GM12878 (cell line): ENCODE measurements around the gene TMEM178A. TPM values are rescaled to one million over a fixed set of nuclear protein-coding genes. Genes with fewer than 3 reads are reported as not detected.
"Not testable (repeated sequence)": the region's sequence is repeated elsewhere in the genome, so short reads cannot be mapped to it uniquely, and the experiment has no call there.

ENCODE experiments used
- ATAC-seq: fragments of 200-7000 bp; cut with Tn5 transposase; 3 replicates; pipeline ENCODE4 v1.9.1; 2020; ENCODE audit warnings: mild to moderate bottlenecking, moderate library complexity
- BruUV-seq: library from RNA; stranded (reverse); fragments of 400-500 nt; replicated peaks from 2 replicates; lab custom pipeline; 2021; lab: Mats Ljungman, UMichigan
- CTCF ChIA-PET: fragments of 300-600 bp; sonication (Branson Sonifier 250); formaldehyde crosslinking; extraction: SDS; loops from one replicate; lab custom pipeline; 2021; ENCODE audit warnings: inconsistent platforms; lab: Yijun Ruan, JAX
- POLR2A ChIA-PET: fragments of 350-600 bp; formaldehyde crosslinking; extraction: SDS; loops from one replicate; lab custom pipeline; 2021; ENCODE audit warnings: inconsistent platforms; lab: Charles Lee
- RAD21 ChIA-PET: fragments of 300-600 bp; sonication (Branson Sonifier 250); formaldehyde crosslinking; loops from one replicate; lab custom pipeline; 2023; ENCODE audit warnings: antibody characterized with exemption; ENCODE audit not compliant: unreplicated experiment; lab: Charles Lee
- SMC1A ChIA-PET: fragments of 300-600 bp; sonication (Branson Sonifier 250); formaldehyde crosslinking; loops from one replicate; lab custom pipeline; 2023; ENCODE audit not compliant: unreplicated experiment, uncharacterized antibody; lab: Charles Lee
- DNase-seq: peaks from one replicate; pipeline ENCODE4 v3.0.0-alpha.2; 2011; ENCODE audit warnings: low read depth, low spot score
- FAIRE-seq: peaks from 3 replicates; lab custom pipeline; 2011; peaks lifted over from hg19 to GRCh38; lab: Jason Lieb, UNC
- H2AFZ ChIP-seq: 2 replicates; pipeline ENCODE4 v1.6.0; 2011; ENCODE audit warnings: low read depth, low read length, control low read depth; ENCODE audit not compliant: control insufficient read depth
- H3K27ac ChIP-seq: 2 replicates; pipeline ENCODE4 v1.5.1; 2011; ENCODE audit warnings: control low read depth; ENCODE audit not compliant: control insufficient read depth, insufficient read depth
- H3K27me3 ChIP-seq, 2 experiments: replicated peaks in 1 of 2; 2 replicates each; pipeline versions ENCODE4 v1.6.0 to v1.6.1; 2011; ENCODE audit warnings: low read length in 1 of 2; ENCODE audit not compliant: control insufficient read depth in 2 of 2, insufficient read depth in 2 of 2
- H3K36me3 ChIP-seq, 2 experiments: 2 replicates each; pipeline ENCODE4 v1.5.1; 2011; ENCODE audit warnings: low read length in 1 of 2; ENCODE audit not compliant: control insufficient read depth in 2 of 2, insufficient read depth in 2 of 2
- H3K4me1 ChIP-seq: 2 replicates; pipeline ENCODE4 v1.6.1; 2011; ENCODE audit warnings: mild to moderate bottlenecking, low read length, moderate library complexity, mixed read lengths; ENCODE audit not compliant: control insufficient read depth, insufficient read depth
- H3K4me2 ChIP-seq: 2 replicates; pipeline ENCODE4 v1.6.0; 2011; ENCODE audit warnings: control low read depth; ENCODE audit not compliant: control insufficient read depth, insufficient read depth
- H3K4me3 ChIP-seq: fragments of 200-600 bp; sonication (generic); 2 replicates; pipeline ENCODE4 v1.5.1; 2016
- H3K79me2 ChIP-seq: 2 replicates; pipeline ENCODE4 v1.6.0; 2011; ENCODE audit warnings: low read length; ENCODE audit not compliant: control insufficient read depth, insufficient read depth
- H3K9ac ChIP-seq: 2 replicates; pipeline ENCODE4 v1.8.0; 2011; ENCODE audit warnings: low read length, control low read depth, mixed read lengths; ENCODE audit not compliant: control insufficient read depth, insufficient read depth
- H3K9me3 ChIP-seq: replicated peaks from 3 replicates; pipeline ENCODE4 v1.5.1; 2011; ENCODE audit warnings: mild to moderate bottlenecking, low read length; ENCODE audit not compliant: control insufficient read depth, insufficient read depth
- H4K20me1 ChIP-seq: 2 replicates; pipeline ENCODE4 v1.6.0; 2011; ENCODE audit not compliant: control insufficient read depth, insufficient read depth
- E2F4 ChIP-seq: IDR thresholded peaks from 2 replicates; pipeline ENCODE4 v1.6.1; 2012; ENCODE audit warnings: low read depth, low read length, improper control_type of control experiment
- ESRRA ChIP-seq: IDR thresholded peaks from 2 replicates; pipeline ENCODE4 v1.6.1; 2012; ENCODE audit warnings: mild to moderate bottlenecking, low read length, improper control_type of control experiment
- FOXM1 ChIP-seq: IDR thresholded peaks from 2 replicates; pipeline ENCODE4 v1.6.1; 2012; ENCODE audit warnings: low read depth, mild to moderate bottlenecking, inconsistent platforms, low read length, moderate library complexity
- RCOR1 ChIP-seq: conservative IDR thresholded peaks from 2 replicates; pipeline ENCODE4 v1.6.1; 2012; ENCODE audit warnings: low read depth, low read length, improper control_type of control experiment
- WGBS: methylation state at CpG from one replicate; pipeline ENCODE4 v1.1.6; 2016; ENCODE audit warnings: low lambda C conversion rate; ENCODE audit not compliant: insufficient replicate concordance, insufficient coverage; ENCODE audit errors: missing lambda C conversion rate; 5-methylcytosine and 5-hydroxymethylcytosine counted together
- in situ Hi-C: fragments of 300-500 bp; cut with MboI; formaldehyde crosslinking; loops from 9 replicates; pipeline ENCODE4 v1.14.3; 2018; ENCODE audit warnings: mixed read lengths
- intact Hi-C: fragments of 100-400 bp; cut with micrococcal nuclease; formaldehyde crosslinking; loops from one replicate; pipeline ENCODE4 v1.14.2; 2022; ENCODE audit not compliant: unreplicated experiment
- polyA plus RNA-seq, 11 experiments: library from polyadenylated mRNA; depleted of rRNA in 4 of 11; unstranded in 6 of 11; stranded (reverse) in 5 of 11; fragments of >200 nt; fragmentation: Nextera tagmentation in 4 of 11; fragmentation: Illumina TruSeq in 1 of 11; extraction: Ambion mirVana in 4 of 11; extraction: Trizol in 1 of 11; gene quantifications; 1 replicate in 1 of 11; 2 replicates in 10 of 11; pipeline versions ENCODE4 v1.2.1 to v1.2.3, GENCODE V29; 2011 to 2016; ENCODE audit warnings: inconsistent platforms in 2 of 11, missing spikeins in 2 of 11, low read depth in 1 of 11
- total RNA-seq, 4 experiments: library from RNA; depleted of rRNA in 3 of 4; stranded (reverse); fragments of >200 nt in 3 of 4; fragmentation: Illumina TruSeq in 1 of 4; extraction: Trizol in 1 of 4; gene quantifications; 2 replicates each; pipeline versions ENCODE4 v1.2.1 to v1.2.3, GENCODE V29; 2013 to 2021

The TMEM178A gene
- total and polyA plus RNA-seq, 10 of the 15 experiments (the other 5 are each of a cell fraction or from before 2014, with no cell fraction given), result not detected

- TF ChIP-seq RCOR1 (no peak), E2F4 (no peak), ESRRA (no peak), FOXM1 (no peak)
Measured at GRCh38 chr2:39650468-39650867, 15.2 kb upstream of the TMEM178A start (continued).

GRCh38 chr2:39656215-39656614 is 9.5 kb upstream of the TMEM178A start:
- H3K79me2 ChIP-seq, FAIRE-seq, H2AFZ ChIP-seq, H3K9ac ChIP-seq, SMC1A ChIA-PET, intact Hi-C loops, H3K27me3 ChIP-seq, DNase-seq, ATAC-seq, H4K20me1 ChIP-seq, BruUV-seq, in situ Hi-C loops, RAD21 ChIA-PET, H3K4me1 ChIP-seq, H3K36me3 ChIP-seq, POLR2A ChIA-PET, H3K27ac ChIP-seq, H3K4me3 ChIP-seq, H3K9me3 ChIP-seq, H3K4me2 ChIP-seq: not testable (repeated sequence)
- 52% methylated on average over 2 of the region's 2 CpGs for WGBS
- CTCF ChIA-PET, result interaction anchor here (1.1 kb wide), 1 partner anchor 11 kb away, joined by 3 read pairs; no protein-coding TSS in a partner anchor
